ENCODE measurements around the gene RAB4B.
A peak's percentile ranks its signal among the peaks of the same experiment; 100 is the strongest.

Gene RAB4B

DNA sequence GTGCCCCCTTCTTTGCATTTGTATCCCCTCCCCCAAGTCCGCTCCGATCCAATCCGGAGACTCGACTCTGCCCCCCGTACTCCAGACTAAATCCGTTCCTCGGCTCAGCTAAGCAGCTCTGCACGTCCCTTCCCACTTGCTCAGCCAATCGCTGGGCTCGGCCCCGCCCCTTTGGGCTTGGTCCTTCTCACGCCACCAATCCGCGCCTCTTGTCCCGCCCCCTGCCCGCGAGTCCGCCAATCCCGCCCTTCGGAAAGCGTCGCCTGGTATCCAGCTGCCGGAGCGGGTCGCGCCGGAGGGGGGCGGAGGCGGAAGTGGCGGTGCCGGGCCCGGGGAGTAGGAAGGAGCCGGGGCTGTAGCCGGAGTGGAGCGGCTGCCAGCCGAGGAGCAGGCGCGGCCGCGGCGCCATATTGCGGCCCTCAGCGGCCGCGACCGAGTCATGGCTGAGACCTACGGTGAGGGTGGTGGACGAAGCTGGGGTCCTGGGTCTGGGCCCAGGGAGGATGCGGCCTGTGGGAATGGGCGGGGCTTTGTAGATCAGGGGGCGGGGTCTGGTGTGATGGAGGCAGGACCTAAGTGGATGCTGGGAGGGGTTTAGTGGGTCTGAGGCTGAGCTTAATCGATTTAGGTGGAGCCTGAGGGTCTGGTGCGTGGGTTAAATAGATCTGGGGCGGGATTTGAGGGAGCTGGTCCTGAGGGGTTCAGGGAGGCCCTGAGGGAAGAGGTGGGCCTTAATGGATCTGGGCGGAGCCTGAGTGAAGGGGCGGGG, at the start of gene RAB4B (continued):
- TF ChIP-seq FEZF1 (tag by site-specific recombination; IDR thresholded peaks at IDR 0.05) (no peak), ZEB2 (tag by site-specific recombination; IDR thresholded peaks at IDR 0.05) (peak; percentile 93), MEIS1 (CRISPR knock-in tag; IDR thresholded peaks at IDR 0.05; ENCODE audit: borderline replicate concordance) (no peak), ZNF596 (tag by site-specific recombination; IDR thresholded peaks at IDR 0.05) (no peak), ZNF791 (tag by site-specific recombination; IDR thresholded peaks at IDR 0.05) (no peak), ZNF184 (tag by site-specific recombination; IDR thresholded peaks at IDR 0.05) (no peak), ZNF530 (tag by site-specific recombination; IDR thresholded peaks at IDR 0.05; ENCODE audit: low read depth) (no peak), EGR2 (tag by site-specific recombination; IDR thresholded peaks at IDR 0.05; ENCODE audit: low read depth) (peak; percentile 65), ZNF544 (tag by site-specific recombination; IDR thresholded peaks at IDR 0.05) (no peak), ZNF560 (tag by site-specific recombination; IDR thresholded peaks at IDR 0.05; ENCODE audit: borderline replicate concordance) (no peak), ZNF311 (tag by site-specific recombination; IDR thresholded peaks at IDR 0.05; ENCODE audit: borderline replicate concordance) (no peak), KLF7 (tag by site-specific recombination; IDR thresholded peaks at IDR 0.05; ENCODE audit: borderline replicate concordance) (peak; percentile 65; the same call in 1 of the 2 replicates), KLF9 (tag by site-specific recombination; IDR thresholded peaks at IDR 0.05; ENCODE audit: low read depth) (peak; percentile 93), ZNF660 (tag by site-specific recombination; IDR thresholded peaks at IDR 0.05) (peak; percentile 87), KLF1 (tag by site-specific recombination; IDR thresholded peaks at IDR 0.05) (peak; percentile 79), ZNF555 (tag by site-specific recombination; conservative IDR thresholded peaks at IDR 0.05) (no peak), ZFP41 (tag by site-specific recombination; IDR thresholded peaks at IDR 0.05; ENCODE audit: borderline replicate concordance) (no peak), ZNF404 (tag by site-specific recombination; IDR thresholded peaks at IDR 0.05) (no peak), ZNF792 (tag by site-specific recombination; IDR thresholded peaks at IDR 0.05) (no peak), ZNF658 (tag by site-specific recombination; IDR thresholded peaks at IDR 0.05) (no peak), ZNF830 (tag by site-specific recombination; IDR thresholded peaks at IDR 0.05; ENCODE audit: low read depth) (no peak), GFI1B (tag by site-specific recombination; IDR thresholded peaks at IDR 0.05) (no peak), ZNF776 (tag by site-specific recombination; IDR thresholded peaks at IDR 0.05; ENCODE audit: borderline replicate concordance) (no peak), HOXA7 (CRISPR knock-in tag; IDR thresholded peaks at IDR 0.05; ENCODE audit: borderline replicate concordance) (no peak), RBAK (tag by site-specific recombination; IDR thresholded peaks at IDR 0.05) (no peak)
- TF ChIP-seq, protein P1, sequence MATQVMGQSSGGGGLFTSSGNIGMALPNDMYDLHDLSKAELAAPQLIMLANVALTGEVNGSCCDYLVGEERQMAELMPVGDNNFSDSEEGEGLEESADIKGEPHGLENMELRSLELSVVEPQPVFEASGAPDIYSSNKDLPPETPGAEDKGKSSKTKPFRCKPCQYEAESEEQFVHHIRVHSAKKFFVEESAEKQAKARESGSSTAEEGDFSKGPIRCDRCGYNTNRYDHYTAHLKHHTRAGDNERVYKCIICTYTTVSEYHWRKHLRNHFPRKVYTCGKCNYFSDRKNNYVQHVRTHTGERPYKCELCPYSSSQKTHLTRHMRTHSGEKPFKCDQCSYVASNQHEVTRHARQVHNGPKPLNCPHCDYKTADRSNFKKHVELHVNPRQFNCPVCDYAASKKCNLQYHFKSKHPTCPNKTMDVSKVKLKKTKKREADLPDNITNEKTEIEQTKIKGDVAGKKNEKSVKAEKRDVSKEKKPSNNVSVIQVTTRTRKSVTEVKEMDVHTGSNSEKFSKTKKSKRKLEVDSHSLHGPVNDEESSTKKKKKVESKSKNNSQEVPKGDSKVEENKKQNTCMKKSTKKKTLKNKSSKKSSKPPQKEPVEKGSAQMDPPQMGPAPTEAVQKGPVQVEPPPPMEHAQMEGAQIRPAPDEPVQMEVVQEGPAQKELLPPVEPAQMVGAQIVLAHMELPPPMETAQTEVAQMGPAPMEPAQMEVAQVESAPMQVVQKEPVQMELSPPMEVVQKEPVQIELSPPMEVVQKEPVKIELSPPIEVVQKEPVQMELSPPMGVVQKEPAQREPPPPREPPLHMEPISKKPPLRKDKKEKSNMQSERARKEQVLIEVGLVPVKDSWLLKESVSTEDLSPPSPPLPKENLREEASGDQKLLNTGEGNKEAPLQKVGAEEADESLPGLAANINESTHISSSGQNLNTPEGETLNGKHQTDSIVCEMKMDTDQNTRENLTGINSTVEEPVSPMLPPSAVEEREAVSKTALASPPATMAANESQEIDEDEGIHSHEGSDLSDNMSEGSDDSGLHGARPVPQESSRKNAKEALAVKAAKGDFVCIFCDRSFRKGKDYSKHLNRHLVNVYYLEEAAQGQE (tag by site-specific recombination; IDR thresholded peaks at IDR 0.05): no peak
- TF ChIP-seq, protein P2, sequence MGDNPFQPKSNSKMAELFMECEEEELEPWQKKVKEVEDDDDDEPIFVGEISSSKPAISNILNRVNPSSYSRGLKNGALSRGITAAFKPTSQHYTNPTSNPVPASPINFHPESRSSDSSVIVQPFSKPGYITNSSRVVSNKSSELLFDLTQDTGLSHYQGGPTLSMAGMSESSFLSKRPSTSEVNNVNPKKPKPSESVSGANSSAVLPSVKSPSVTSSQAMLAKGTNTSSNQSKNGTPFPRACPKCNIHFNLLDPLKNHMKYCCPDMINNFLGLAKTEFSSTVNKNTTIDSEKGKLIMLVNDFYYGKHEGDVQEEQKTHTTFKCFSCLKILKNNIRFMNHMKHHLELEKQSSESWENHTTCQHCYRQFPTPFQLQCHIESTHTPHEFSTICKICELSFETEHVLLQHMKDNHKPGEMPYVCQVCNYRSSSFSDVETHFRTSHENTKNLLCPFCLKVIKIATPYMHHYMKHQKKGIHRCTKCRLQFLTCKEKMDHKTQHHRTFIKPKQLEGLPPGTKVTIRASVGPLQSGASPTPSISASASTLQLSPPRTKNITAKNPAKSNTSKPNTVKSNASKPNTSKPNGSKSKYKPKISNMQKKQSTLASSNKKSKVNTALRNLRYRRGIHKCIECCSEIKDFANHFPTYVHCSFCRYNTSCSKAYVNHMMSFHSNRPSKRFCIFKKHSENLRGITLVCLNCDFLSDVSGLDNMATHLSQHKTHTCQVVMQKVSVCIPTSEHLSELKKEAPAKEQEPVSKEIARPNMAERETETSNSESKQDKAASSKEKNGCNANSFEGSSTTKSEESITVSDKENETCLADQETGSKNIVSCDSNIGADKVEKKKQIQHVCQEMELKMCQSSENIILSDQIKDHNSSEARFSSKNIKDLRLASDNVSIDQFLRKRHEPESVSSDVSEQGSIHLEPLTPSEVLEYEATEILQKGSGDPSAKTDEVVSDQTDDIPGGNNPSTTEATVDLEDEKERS (tag by site-specific recombination; IDR thresholded peaks at IDR 0.05): no peak
- TF ChIP-seq, protein P3, sequence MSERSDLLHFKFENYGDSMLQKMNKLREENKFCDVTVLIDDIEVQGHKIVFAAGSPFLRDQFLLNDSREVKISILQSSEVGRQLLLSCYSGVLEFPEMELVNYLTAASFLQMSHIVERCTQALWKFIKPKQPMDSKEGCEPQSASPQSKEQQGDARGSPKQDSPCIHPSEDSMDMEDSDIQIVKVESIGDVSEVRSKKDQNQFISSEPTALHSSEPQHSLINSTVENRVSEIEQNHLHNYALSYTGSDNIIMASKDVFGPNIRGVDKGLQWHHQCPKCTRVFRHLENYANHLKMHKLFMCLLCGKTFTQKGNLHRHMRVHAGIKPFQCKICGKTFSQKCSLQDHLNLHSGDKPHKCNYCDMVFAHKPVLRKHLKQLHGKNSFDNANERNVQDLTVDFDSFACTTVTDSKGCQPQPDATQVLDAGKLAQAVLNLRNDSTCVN (tag by site-specific recombination; optimal IDR thresholded peaks at IDR 0.05): peak; percentile 93
- TF ChIP-seq, protein P4, sequence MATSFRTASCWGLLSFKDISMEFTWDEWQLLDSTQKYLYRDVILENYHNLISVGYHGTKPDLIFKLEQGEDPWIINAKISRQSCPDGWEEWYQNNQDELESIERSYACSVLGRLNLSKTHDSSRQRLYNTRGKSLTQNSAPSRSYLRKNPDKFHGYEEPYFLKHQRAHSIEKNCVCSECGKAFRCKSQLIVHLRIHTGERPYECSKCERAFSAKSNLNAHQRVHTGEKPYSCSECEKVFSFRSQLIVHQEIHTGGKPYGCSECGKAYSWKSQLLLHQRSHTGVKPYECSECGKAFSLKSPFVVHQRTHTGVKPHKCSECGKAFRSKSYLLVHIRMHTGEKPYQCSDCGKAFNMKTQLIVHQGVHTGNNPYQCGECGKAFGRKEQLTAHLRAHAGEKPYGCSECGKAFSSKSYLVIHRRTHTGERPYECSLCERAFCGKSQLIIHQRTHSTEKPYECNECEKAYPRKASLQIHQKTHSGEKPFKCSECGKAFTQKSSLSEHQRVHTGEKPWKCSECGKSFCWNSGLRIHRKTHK (tag by site-specific recombination; IDR thresholded peaks at IDR 0.05): no peak
- TF ChIP-seq, protein P5, sequence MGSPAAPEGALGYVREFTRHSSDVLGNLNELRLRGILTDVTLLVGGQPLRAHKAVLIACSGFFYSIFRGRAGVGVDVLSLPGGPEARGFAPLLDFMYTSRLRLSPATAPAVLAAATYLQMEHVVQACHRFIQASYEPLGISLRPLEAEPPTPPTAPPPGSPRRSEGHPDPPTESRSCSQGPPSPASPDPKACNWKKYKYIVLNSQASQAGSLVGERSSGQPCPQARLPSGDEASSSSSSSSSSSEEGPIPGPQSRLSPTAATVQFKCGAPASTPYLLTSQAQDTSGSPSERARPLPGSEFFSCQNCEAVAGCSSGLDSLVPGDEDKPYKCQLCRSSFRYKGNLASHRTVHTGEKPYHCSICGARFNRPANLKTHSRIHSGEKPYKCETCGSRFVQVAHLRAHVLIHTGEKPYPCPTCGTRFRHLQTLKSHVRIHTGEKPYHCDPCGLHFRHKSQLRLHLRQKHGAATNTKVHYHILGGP (tag by site-specific recombination; IDR thresholded peaks at IDR 0.05): no peak
